ENCODE measurements around the gene NDFIP1. TPM values are rescaled to one million over a fixed set of nuclear protein-coding genes. Genes with fewer than 3 reads are reported as not detected.

Gene NDFIP1
- total RNA-seq, 1 experiment from 2014 or later: 37.8 TPM

- H4K20me1 ChIP-seq (ENCODE audit: insufficient read depth): no peaks in the 10 kb centered on the region; the same call in 1 of the 2 replicates
These were observed 21.0 kb downstream of the NDFIP1 start for GRCh38 chr5:142129446-142130066.

More at GRCh38 chr5:142129446-142130066, 21.0 kb downstream of the NDFIP1 start:
- H3K9ac ChIP-seq (ENCODE audit: low read length): no peak overlapping the region
- H3K79me2 ChIP-seq (ENCODE audit: insufficient read depth, low read length): peaks cover 80% of the 10 kb centered on the region
- H3K27me3 ChIP-seq (ENCODE audit: insufficient read depth, low read length): no peaks in the 10 kb centered on the region
- DNase-seq (ENCODE audit: low read depth, low spot score) (no peak), ATAC-seq (no peak)
- ChIA-PET CTCF (interaction anchor here (2.0 kb wide), 1 partner anchor 9 kb away, joined by 7 read pairs; no protein-coding TSS in a partner anchor), RAD21 (ENCODE audit: low non-redundant PET in 1 of 2, low total read pairs in 2 of 2, uncharacterized antibody in 2 of 2, unreplicated experiment in 2 of 2) (no interaction called here), POLR2A (interaction anchor here (0.6 kb wide), 1 partner anchor 133 kb away, joined by 3 read pairs; no protein-coding TSS in a partner anchor)
- no peaks in the 10 kb centered on the region for H3K4me1 ChIP-seq (ENCODE audit: control insufficient read depth in 1 of 2, insufficient read depth in 2 of 2, low read length in 2 of 2)
- H3K27ac ChIP-seq (ENCODE audit: low read depth, low read length): no peak overlapping the region
- H3K9me3 ChIP-seq (ENCODE audit: control insufficient read depth in 1 of 2, insufficient read depth in 1 of 2, low read depth in 1 of 2, low read length in 2 of 2): no peaks in the 10 kb centered on the region
- H3K4me2 ChIP-seq (ENCODE audit: low read length): no peak overlapping the region
- H3K36me3 ChIP-seq (ENCODE audit: control insufficient read depth in 1 of 2, insufficient read depth in 2 of 2, low read length in 2 of 2): 0 out of 4 replicates have a peak, but pooled peaks cover 0 to 6% of the 10 kb centered on the region in 2 experiments
- TF ChIP-seq SIN3A (IDR thresholded peaks at IDR 0.05; ENCODE audit: low read depth) (no peak), ATF3 (IDR thresholded peaks at IDR 0.05) (no peak), POLR2A (IDR thresholded peaks at IDR 0.05; ENCODE audit: borderline replicate concordance, extremely low read depth, insufficient read depth, insufficient read length) (no peak), FOSL1 (IDR thresholded peaks at IDR 0.05; ENCODE audit: low read depth) (no peak), EZH2phosphoT487 (IDR thresholded peaks at IDR 0.05; ENCODE audit: borderline replicate concordance) (no peak), YY1 (IDR thresholded peaks at IDR 0.05; ENCODE audit: extremely low read depth, insufficient replicate concordance, low read depth, low read length) (no peak), RAD21 (IDR thresholded peaks at IDR 0.05; ENCODE audit: low read depth) (no peak), REST (IDR thresholded peaks at IDR 0.05; ENCODE audit: low read depth) (no peak), TCF7L2 (IDR thresholded peaks at IDR 0.05; ENCODE audit: borderline replicate concordance, extremely low read depth, insufficient read depth, insufficient read length) (no peak), SP1 (IDR thresholded peaks at IDR 0.05; ENCODE audit: low read depth) (no peak), MAX (IDR thresholded peaks at IDR 0.05) (no peak), ZNF274 (IDR thresholded peaks at IDR 0.05; ENCODE audit: low read depth, low read length) (no peak), EZH2 (IDR thresholded peaks at IDR 0.05) (no peak), CTCF (IDR thresholded peaks at IDR 0.05 in 2 of 3, conservative IDR thresholded peaks at IDR 0.05 in 1 of 3; ENCODE audit: borderline replicate concordance in 1 of 3, insufficient read depth in 1 of 3, low read depth in 2 of 3, low read length in 2 of 3) (no peak), JUND (IDR thresholded peaks at IDR 0.05) (no peak), EGR1 (IDR thresholded peaks at IDR 0.05; ENCODE audit: low read depth) (no peak), ZFX (IDR thresholded peaks at IDR 0.05) (no peak), ELF1 (IDR thresholded peaks at IDR 0.05; ENCODE audit: borderline replicate concordance, low read depth) (no peak), ZBTB33 (IDR thresholded peaks at IDR 0.05; ENCODE audit: extremely low read depth, insufficient replicate concordance, low read length) (no peak), SRF (IDR thresholded peaks at IDR 0.05; ENCODE audit: low read depth) (no peak)
- H2AFZ ChIP-seq (ENCODE audit: low read depth, low read length, poor library complexity, severe bottlenecking): no peak overlapping the region
- intact Hi-C loops (cut with micrococcal nuclease): no loop called here
- H3K9me2 ChIP-seq (ENCODE audit: insufficient read depth): no peaks in the 10 kb centered on the region
- BruUV-seq (replicated peaks): no TSS peak
- H3K4me3 ChIP-seq (replicated peaks in 1 of 2; ENCODE audit: low read depth in 1 of 2, low read length in 2 of 2): no peak overlapping the region

Measured in HCT116 (cell line).